Small intestine (tissue), 16 donors: ENCODE results near the gene AKAP7. TPM values are rescaled to one million over a fixed set of nuclear protein-coding genes. Genes with fewer than 3 reads are reported as not detected.
"Not testable (repeated sequence)": the region's sequence is repeated elsewhere in the genome, so short reads cannot be mapped to it uniquely, and the experiment has no call there.

Experiments used
- DNase-seq, 2 donors: peaks; one replicate each; pipeline versions ENCODE4 v3.0.0 to v3.0.0-alpha.2; 2013
- FAIRE-seq: peaks from 2 replicates; lab custom pipeline; 2012; peaks lifted over from hg19 to GRCh38; lab: Jason Lieb, UNC
- H3K27ac ChIP-seq, 3 donors: one replicate each; pipeline ENCODE4 v1.5.1; 2013; ENCODE audit warnings: low read length in 2 of 3, mild to moderate bottlenecking in 2 of 3, control low read depth in 1 of 3, inconsistent platforms in 1 of 3, low read depth in 1 of 3, moderate library complexity in 1 of 3
- H3K27me3 ChIP-seq, 3 donors: one replicate each; pipeline ENCODE4 v1.6.1; 2013; ENCODE audit warnings: low read length in 3 of 3, inconsistent platforms in 1 of 3; ENCODE audit not compliant: control insufficient read depth in 3 of 3, insufficient read depth in 3 of 3
- H3K36me3 ChIP-seq, 3 donors: one replicate each; pipeline ENCODE4 v1.6.1; 2013; ENCODE audit warnings: low read length in 3 of 3, inconsistent platforms in 1 of 3, low read depth in 1 of 3, mild to moderate bottlenecking in 1 of 3, moderate library complexity in 1 of 3; ENCODE audit not compliant: control insufficient read depth in 3 of 3, insufficient read depth in 2 of 3
- H3K4me1 ChIP-seq, 3 donors: one replicate each; pipeline ENCODE4 v1.6.1; 2013; ENCODE audit warnings: low read length in 2 of 3, inconsistent platforms in 1 of 3, low read depth in 1 of 3, mild to moderate bottlenecking in 1 of 3, moderate library complexity in 1 of 3; ENCODE audit not compliant: control insufficient read depth in 3 of 3, insufficient read depth in 2 of 3
- H3K4me3 ChIP-seq, 3 donors: one replicate each; pipeline ENCODE4 v1.5.1; 2013; ENCODE audit warnings: low read length in 3 of 3, control low read depth in 1 of 3, inconsistent platforms in 1 of 3, low read depth in 1 of 3, mild to moderate bottlenecking in 1 of 3, moderate library complexity in 1 of 3
- H3K9me3 ChIP-seq, 2 donors: one replicate each; pipeline ENCODE4 v1.6.1; 2013; ENCODE audit warnings: low read depth in 1 of 2, low read length in 1 of 2; ENCODE audit not compliant: control insufficient read depth in 2 of 2, insufficient read depth in 1 of 2
- WGBS, 3 donors: extraction: QIAGEN DNeasy Blood & Tissue Kit; methylation state at CpG; one replicate each; pipeline ENCODE4 v1.1.7; 2013; 5-methylcytosine and 5-hydroxymethylcytosine counted together
- long read RNA-seq, 10 donors: transcript quantifications; one replicate each; lab custom pipeline, GENCODE V29; 2026
- polyA plus RNA-seq, 4 donors: library from polyadenylated mRNA; stranded (reverse) in 3 of 4; unstranded in 1 of 4; fragments of 200-250 nt in 3 of 4; fragments of 120-200 nt in 1 of 4; gene quantifications; one replicate each; pipeline versions ENCODE4 v1.2.1 to v1.2.3, GENCODE V29; 2013
- donor health status: healthy with polysubstance abuse.
- donor health status: control.
- donor health status: control.
- donor health status: Bipolar disorder and iron deficiency.
- donor health status: healthy.

Gene AKAP7
- 10 to 100 TPM in 3 of 4 donors, 1 to 10 TPM in 1; 9.2 to 85.5 (median 21.7) TPM for polyA plus RNA-seq
- long read RNA-seq, donor 1, transcript AKAP7-202 (2 exons, 2,461 nt): major isoform, 23 of 41 reads
- long read RNA-seq, donor 1, transcript AKAP7-205 (3 exons, 670 nt): minor isoform, 18 of 41 reads
- long read RNA-seq, donor 1, partial matches to known transcripts: 0 of 41 reads
- long read RNA-seq, donor 1, other reads (novel, unspliced or antisense): 0 of 41 reads
- long read RNA-seq, donor 2: 0 reads
- long read RNA-seq, donor 3, partial matches to known transcripts: 0 of 9 reads
- long read RNA-seq, donor 3, other reads (novel, unspliced or antisense): 0 of 9 reads
- long read RNA-seq, donor 4, partial matches to known transcripts: 6 of 7 reads
- long read RNA-seq, donor 4, other reads (novel, unspliced or antisense): 0 of 7 reads
- long read RNA-seq, donor 5, partial matches to known transcripts: 0 of 2 reads
- long read RNA-seq, donor 5, other reads (novel, unspliced or antisense): 0 of 2 reads
- long read RNA-seq, donor 6, transcript AKAP7-205 (3 exons, 670 nt): major isoform, 14 of 20 reads
- long read RNA-seq, donor 6, transcript AKAP7-202 (2 exons, 2,461 nt): minor isoform, 6 of 20 reads
- long read RNA-seq, donor 6, partial matches to known transcripts: 0 of 20 reads
- long read RNA-seq, donor 6, other reads (novel, unspliced or antisense): 0 of 20 reads
- long read RNA-seq, donor 7, transcript AKAP7-202 (2 exons, 2,461 nt): major isoform, 6 of 23 reads
- long read RNA-seq, donor 7, partial matches to known transcripts: 16 of 23 reads
- long read RNA-seq, donor 7, other reads (novel, unspliced or antisense): 0 of 23 reads
- long read RNA-seq, donor 8: 0 reads
- long read RNA-seq, donor 9, partial matches to known transcripts: 7 of 12 reads
- long read RNA-seq, donor 9, other reads (novel, unspliced or antisense): 0 of 12 reads
- long read RNA-seq, donor 10, transcript AKAP7-202 (2 exons, 2,461 nt): minor isoform, 22 of 59 reads
- long read RNA-seq, donor 10, transcript AKAP7-205 (3 exons, 670 nt): major isoform, 28 of 59 reads
- long read RNA-seq, donor 10, partial matches to known transcripts: 8 of 59 reads
- long read RNA-seq, donor 10, other reads (novel, unspliced or antisense): 0 of 59 reads

- DNase-seq: peak; percentile 60 to 86
- Histone ChIP-seq H3K27ac (peak within 1 kb of the TSS; percentile 75 to 81 (median 76)), H3K36me3 (no peaks in the 10 kb centered on the region), H3K4me3 (peak within 1 kb of the TSS; percentile 70 to 77 (median 74)), H3K9me3 (no peaks in the 10 kb centered on the region), H3K4me1 (peaks cover 0 to 5% (median 2%) of the 10 kb centered on the region in 3 donors), H3K27me3 (no peaks in the 10 kb centered on the region)
- WGBS, 3 donors: 0 to 1% (median 1%) methylated on average over 56 to 99 of the region's 99 CpGs
- FAIRE-seq: no peak
Measured at GRCh38 chr6:131135244-131136020, at the start of gene AKAP7. TSS of gene AKAP7 (plus strand) at chr6:131135467. CDS start at chr6:131135764, 297 bp downstream.

- H3K4me3 ChIP-seq, H3K36me3 ChIP-seq, H3K27ac ChIP-seq, DNase-seq, H3K27me3 ChIP-seq, FAIRE-seq, H3K4me1 ChIP-seq: not testable (repeated sequence)
- H3K9me3 ChIP-seq: peaks cover 0 to 14% of the 10 kb centered on the region in 2 donors
- WGBS, 3 donors: 70 to 92% (median 78%) methylated on average over 3 of the region's 3 CpGs
Measured at GRCh38 chr6:131090339-131090738, 44.9 kb upstream of the AKAP7 start.

- not testable (repeated sequence) for H3K36me3 ChIP-seq, H3K4me3 ChIP-seq, H3K4me1 ChIP-seq, H3K27ac ChIP-seq, DNase-seq, FAIRE-seq, H3K9me3 ChIP-seq, H3K27me3 ChIP-seq
- WGBS, 3 donors: 85 to 94% (median 86%) methylated on average over 5 to 7 of the region's 7 CpGs
Measured at GRCh38 chr6:131091944-131092343, 43.3 kb upstream of the AKAP7 start.

- no peak overlapping the region for H3K4me3 ChIP-seq
Measured at GRCh38 chr6:131093334-131093733, 41.9 kb upstream of the AKAP7 start.

GRCh38 chr6:131096786-131097185 lies 38.5 kb upstream of the AKAP7 start:
- Histone ChIP-seq H3K4me1 (peaks cover 0 to under 1% (median 0%) of the 10 kb centered on the region in 3 donors), H3K4me3 (no peak overlapping the region), H3K27ac (no peak overlapping the region), H3K36me3 (no peaks in the 10 kb centered on the region), H3K27me3 (no peaks in the 10 kb centered on the region), H3K9me3 (peaks cover 0 to 9% of the 10 kb centered on the region in 2 donors)
- no peak for FAIRE-seq
- 89 to 90% (median 90%) methylated on average over 3 of the region's 3 CpGs for WGBS, 3 donors
- DNase-seq: no peak

More at GRCh38 chr6:131093334-131093733, 41.9 kb upstream of the AKAP7 start:
- DNase-seq: no peak
- Histone ChIP-seq H3K27ac (no peak overlapping the region), H3K36me3 (no peaks in the 10 kb centered on the region), H3K4me1 (no peaks in the 10 kb centered on the region), H3K27me3 (no peaks in the 10 kb centered on the region), H3K9me3 (peaks cover 0 to 9% of the 10 kb centered on the region in 2 donors)
- 95 to 100% (median 96%) methylated on average over 1 of the region's 1 CpG for WGBS, 3 donors
- no peak for FAIRE-seq

GRCh38 chr6:131101911-131102680 lies 33.2 kb upstream of the AKAP7 start:
- FAIRE-seq (peak; percentile 33), DNase-seq (peak; percentile 58 to 74)
- H3K4me3 ChIP-seq: no peak overlapping the region
- H3K27me3 ChIP-seq: no peaks in the 10 kb centered on the region
- H3K27ac ChIP-seq: no peak overlapping the region
- H3K9me3 ChIP-seq: no peaks in the 10 kb centered on the region
- WGBS, 3 donors: 11 to 41% (median 20%) methylated on average over 5 of the region's 5 CpGs
- no peaks in the 10 kb centered on the region for H3K36me3 ChIP-seq
- peaks cover 0 to 12% (median 2%) of the 10 kb centered on the region in 3 donors for H3K4me1 ChIP-seq

GRCh38 chr6:131103296-131103695 lies 32.0 kb upstream of the AKAP7 start:
- Histone ChIP-seq H3K27ac (no peak overlapping the region), H3K9me3 (no peaks in the 10 kb centered on the region), H3K4me3 (no peak overlapping the region), H3K27me3 (no peaks in the 10 kb centered on the region), H3K4me1 (peaks cover 0 to 12% (median 2%) of the 10 kb centered on the region in 3 donors), H3K36me3 (no peaks in the 10 kb centered on the region)
- 40 to 70% (median 61%) methylated on average over 4 of the region's 4 CpGs for WGBS, 3 donors
- FAIRE-seq: no peak
- DNase-seq: no peak
